Measurements from ENCODE around the gene ZNF318.
"Not testable (repeated sequence)": the region's sequence is repeated elsewhere in the genome, so short reads cannot be mapped to it uniquely, and the experiment has no call there.

ZNF318 gene

DNA sequence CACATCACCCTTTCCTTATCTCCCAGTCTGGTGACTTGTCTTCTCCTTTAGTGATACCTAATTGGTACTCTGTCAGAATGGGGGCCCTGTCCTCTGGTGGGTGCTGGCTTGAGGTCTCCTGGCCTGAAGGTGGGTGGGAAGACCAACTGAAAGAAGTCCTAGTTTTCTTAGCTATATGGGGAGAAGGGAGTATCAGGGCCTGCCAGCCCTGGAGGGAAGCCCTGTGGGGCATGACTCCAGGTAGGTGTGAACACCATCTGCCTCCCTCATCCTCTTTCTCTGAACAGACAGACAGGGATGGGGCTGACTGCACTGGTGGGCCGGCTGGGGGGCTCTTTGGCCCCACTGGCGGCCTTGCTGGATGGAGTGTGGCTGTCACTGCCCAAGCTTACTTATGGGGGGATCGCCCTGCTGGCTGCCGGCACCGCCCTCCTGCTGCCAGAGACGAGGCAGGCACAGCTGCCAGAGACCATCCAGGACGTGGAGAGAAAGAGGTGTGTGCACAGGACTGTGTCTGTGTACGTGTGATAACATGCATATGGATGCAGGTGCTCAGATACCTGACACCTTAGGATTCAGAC lies 65.6 kb downstream of the ZNF318 start:
- in situ Hi-C loops (cut with MboI; ENCODE audit: low sequenced_read_pairs) = no loop called here

DNA sequence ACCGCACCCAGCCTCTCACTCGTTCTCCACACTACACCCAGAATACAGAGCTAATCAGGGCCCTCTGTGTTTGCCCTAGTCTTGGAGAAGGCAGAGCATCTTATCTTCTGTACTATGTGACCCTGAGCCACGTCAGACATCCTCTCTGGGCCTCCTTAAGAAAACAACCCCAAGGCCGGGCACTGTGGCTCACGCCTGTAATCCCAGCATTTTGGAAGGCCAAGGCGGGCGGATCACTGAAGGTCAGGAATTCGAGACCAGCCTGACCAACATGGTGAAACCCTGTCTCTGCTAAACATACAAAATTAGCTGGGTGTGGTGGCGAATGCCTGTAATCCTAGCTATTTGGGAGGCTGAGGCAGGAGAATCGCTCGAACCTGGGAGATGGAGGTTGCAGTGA lies 66.4 kb downstream of the ZNF318 start:
- in situ Hi-C loops (cut with MboI; ENCODE audit: low sequenced_read_pairs) = not testable (repeated sequence)

DNA sequence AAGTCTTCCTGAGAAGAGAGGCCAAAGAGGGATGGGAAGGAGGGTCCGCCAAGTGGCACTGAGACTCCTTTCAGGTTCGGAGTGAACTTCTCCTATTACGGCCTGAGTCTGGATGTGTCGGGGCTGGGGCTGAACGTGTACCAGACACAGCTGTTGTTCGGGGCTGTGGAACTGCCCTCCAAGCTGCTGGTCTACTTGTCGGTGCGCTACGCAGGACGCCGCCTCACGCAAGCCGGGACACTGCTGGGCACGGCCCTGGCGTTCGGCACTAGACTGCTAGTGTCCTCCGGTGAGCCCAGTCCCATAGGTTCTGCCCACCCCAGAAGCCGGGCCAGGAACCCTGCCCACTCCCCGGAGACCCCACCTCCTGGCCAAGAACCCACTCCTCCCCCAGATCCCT lies 67.3 kb downstream of the ZNF318 start:
- in situ Hi-C loops (cut with MboI; ENCODE audit: low sequenced_read_pairs) = no loop called here

DNA sequence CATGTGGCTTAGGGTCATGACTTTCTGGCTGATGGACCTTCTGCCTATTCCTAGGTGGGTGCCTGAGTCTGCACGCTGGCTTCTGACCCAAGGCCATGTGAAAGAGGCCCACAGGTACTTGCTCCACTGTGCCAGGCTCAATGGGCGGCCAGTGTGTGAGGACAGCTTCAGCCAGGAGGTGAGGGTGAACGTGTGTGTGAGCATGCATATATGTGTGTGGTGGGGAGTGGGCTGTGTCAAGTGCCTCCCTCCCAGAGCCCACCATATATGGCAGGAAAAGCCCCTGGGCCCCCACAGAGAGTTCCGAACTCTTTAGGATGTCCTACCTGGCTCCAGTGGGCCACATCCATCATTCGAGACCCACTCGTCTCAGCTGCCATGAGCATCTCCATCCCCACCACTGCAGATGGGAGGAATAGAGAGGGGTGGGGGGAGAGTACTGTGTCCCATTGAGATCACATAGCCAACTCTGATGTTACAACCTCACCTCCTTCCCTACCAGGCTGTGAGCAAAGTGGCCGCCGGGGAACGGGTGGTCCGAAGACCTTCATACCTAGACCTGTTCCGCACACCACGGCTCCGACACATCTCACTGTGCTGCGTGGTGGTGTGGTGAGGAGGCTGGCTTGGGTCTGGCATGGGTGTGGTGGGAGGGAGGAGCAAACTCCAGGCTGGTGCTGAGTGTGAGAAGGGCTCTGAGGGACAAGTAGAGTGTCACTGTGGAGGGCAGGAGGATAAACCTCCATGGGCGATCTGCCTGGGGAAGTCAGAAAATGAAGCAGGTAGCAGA lies 68.2 kb downstream of the ZNF318 start:
- in situ Hi-C loops (cut with MboI; ENCODE audit: low sequenced_read_pairs) = no loop called here

DNA sequence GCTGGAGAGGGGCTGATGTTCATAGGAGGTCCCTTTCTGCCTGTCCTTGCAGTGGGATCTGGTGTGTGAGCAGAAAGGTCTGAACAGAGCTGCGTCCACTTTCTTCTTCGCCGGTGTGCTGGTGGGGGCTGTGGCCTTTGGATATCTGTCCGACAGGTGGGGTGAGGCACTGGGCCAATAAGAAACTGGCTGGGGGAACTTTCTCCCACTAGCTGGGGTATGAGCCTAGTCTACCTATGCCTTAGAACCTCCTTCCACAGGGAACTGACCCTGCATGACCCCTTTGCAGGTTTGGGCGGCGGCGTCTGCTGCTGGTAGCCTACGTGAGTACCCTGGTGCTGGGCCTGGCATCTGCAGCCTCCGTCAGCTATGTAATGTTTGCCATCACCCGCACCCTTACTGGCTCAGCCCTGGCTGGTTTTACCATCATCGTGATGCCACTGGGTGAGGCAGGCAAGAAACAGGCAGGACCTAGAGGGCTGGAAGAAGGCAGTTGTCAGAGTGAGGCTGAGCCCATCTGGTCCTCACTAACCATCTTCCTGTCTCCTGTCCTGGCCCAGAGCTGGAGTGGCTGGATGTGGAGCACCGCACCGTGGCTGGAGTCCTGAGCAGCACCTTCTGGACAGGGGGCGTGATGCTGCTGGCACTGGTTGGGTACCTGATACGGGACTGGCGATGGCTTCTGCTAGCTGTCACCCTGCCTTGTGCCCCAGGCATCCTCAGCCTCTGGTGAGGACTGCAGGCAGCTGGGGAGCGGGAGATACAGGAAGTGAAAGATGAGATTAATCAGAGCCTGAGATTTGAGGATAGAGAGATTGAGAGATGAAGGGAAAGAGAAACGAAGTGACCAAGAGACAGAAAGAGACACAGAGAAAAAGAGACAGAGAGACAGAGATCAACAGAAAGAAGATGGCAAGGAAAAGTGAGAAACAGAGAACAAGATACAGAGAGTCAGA lies 69.8 kb downstream of the ZNF318 start:
- in situ Hi-C loops (cut with MboI; ENCODE audit: low sequenced_read_pairs) = no loop called here

DNA sequence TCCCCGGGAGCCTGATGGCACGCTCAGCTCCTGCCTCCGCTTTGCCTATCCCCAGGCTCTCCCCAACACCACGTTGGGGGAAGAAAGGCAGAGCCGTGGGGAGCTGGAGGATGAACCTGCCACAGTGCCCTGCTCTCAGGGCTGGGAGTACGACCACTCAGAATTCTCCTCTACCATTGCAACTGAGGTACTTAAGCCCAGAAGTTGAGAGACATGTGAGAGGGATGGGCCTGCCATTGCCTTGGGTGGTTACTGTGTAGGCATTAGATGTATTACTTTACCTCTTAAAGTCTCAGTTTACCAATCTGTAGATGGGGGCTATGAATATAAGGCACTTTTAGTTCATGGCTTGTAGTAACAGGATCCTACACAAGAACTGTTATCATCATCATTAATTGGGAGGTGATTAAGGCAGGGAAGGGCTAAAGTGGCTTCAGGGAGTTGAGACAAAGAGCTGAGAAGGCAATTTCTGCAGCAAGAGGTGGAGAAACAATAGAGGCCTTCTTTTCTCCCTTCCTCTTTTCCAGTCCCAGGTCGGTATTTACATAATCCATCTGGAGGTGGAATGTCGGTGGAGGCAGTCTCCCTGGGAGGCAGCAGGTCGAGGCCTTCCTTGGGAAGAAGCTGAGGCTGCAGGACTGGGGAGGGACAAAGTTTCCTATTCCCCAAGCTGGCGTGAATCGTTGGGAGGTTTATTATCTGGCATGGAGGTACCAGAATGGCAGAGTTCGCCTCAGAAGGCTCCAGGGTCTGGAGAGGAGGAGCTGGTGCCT lies 70.7 kb downstream of the ZNF318 start:
- in situ Hi-C loops (cut with MboI; ENCODE audit: low sequenced_read_pairs) = no loop called here

DNA sequence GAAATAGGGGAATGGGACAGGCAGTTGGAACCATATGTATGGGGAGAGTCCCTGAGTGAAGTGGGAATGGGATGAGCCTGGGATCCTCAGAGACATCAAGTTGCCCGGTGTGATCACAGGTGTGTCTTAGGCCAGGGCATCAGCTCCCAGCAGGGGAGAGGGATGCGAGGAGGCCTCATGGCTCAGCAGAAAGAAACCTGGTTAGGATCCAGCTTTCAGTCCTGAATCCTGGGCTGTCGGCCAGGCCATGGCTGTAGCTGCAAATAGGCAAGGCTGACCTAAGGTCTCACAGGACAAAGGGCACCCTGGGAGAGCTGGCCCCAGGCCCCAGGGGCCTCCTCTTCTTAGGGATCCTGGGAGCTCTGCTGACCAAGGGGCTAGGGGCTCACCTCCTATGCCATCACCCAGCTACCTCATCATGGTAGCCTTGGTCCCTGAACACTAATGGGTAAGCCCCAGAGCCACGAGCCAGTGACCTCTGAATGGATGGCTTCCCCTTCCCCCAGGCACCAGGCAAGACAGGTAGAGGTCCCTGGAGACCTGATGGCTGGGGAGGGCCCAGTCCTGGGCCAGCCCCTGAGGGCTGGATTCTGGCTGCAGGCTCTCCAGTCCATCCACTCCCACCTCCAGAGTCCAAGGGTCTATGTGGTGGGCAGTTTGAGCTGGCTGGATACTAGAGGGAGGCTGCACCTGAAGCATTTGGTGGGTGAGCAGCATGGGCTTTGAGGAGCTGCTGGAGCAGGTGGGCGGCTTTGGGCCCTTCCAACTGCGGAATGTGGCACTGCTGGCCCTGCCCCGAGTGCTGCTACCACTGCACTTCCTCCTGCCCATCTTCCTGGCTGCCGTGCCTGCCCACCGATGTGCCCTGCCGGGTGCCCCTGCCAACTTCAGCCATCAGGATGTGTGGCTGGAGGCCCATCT lies 71.5 kb downstream of the ZNF318 start, which contains the start of gene SLC22A7:
TSS of gene SLC22A7 (plus strand) at position 617 of the 921 bp plus-strand sequence. CDS start at position 716, 99 bp downstream.
- in situ Hi-C loops (cut with MboI; ENCODE audit: low sequenced_read_pairs) = no loop called here

DNA sequence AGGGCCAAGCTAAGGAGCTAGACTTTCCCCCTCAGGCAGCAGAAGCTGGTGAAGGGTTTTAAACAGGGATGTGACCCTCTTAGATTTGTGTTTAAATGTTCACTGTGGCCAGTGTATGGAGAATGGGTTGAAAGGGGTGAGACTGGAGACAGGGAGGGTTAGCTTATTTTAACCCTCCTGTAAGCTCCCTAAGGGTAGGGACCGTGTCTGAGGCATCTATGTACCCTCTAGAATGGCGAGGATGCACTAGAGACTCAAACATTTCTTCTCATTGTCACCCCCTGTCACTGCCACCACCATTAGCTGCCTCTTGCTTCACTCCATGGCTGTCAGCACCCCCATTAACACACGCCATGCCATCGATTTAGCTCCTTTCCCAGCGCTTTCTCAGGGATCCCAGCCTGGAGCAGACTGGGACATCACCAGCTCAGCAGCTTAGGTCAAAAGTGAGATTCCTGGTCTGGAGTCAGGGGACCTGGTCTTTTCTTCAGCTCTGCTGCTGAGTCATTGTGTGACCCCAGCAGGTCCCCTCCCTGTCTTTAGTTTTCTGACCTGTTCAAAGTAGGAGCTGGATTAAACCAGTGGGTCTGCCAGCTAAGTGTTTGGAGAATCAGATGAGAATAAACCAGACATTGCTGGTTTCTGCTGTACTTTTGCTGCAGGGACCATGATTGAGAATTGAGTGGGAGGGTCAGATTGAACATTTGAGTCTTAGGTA lies 72.5 kb downstream of the ZNF318 start:
- in situ Hi-C loops (cut with MboI; ENCODE audit: low sequenced_read_pairs) = no loop called here

DNA sequence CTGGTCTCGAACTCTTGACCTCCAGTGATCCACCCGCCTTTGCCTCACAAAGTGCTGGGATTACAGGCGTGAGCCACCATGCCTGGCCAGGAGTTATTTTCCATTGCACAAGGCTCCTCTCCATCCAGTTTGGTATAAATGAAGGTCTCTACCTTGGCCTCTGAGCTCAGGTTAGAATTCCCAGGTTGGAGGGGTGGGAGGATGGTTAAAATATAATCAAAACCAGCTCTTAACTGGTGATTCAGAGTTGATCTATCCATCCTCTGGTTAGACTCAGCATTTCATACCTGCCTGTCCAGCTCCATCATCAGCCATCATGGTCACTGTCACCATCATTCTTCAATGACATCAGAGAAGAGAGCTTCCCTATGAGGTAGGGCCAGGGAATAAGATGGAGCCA lies 74.0 kb downstream of the ZNF318 start:
- in situ Hi-C loops (cut with MboI; ENCODE audit: low sequenced_read_pairs) = no loop called here

DNA sequence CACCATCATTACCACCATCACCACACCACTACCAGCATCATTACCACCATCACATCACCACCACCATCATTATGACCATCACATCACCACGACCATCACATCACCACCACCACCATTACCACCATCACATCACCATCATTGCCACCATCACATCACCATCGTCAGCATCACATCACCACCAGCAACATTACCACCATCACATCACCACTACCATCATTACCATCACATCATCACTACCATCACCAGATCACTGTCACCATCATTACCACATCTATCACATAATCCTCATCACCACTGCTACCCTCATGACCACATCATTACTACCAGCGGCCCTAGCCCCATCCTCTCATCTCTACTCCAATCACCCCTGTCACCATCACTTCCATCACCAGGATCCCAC lies 74.9 kb downstream of the ZNF318 start:
- in situ Hi-C loops (cut with MboI; ENCODE audit: low sequenced_read_pairs) = no loop called here

DNA sequence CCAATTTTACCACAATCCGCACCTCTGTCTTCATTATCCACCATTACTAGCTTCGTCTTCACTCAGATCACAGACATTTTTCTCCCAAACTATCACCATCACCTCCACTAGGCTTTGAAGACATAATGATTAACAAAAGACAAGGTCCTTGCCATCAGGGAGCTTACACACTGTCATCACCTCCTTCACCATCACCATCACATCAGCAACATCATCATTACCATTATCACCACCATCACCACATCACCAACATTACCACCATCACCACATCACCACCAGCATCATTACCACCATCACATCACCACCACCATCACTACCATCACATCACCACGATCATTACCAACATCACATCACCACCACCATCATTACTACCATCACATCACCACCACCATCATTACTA lies 75.7 kb downstream of the ZNF318 start:
- in situ Hi-C loops (cut with MboI; ENCODE audit: low sequenced_read_pairs) = no loop called here

DNA sequence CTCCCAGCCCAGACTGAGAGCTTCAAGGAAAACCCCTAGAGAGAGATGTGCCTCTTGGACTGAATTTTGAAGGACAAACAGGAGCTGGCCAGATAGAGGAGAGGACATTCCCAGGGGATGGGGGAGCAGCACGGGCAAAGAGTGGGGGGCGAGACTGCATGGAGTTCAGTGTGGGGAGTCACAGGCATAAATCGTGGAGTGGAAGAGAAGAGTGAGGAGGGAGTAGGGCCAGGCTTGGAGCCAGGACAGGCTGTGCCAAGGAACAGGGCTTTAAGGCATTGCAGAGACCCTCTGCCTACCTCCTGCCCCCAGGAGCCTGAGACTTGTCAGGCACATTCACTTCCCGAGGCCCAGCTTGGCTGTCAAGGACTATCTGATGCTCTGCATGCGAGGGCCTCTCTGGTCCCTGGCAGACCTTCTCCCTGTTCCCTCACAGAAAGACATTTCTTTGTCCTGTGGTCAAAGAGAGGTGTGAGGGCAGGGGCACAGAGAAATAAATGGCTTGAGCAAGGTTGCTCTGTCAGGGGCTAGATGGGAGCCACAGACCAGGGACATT lies 76.6 kb downstream of the ZNF318 start:
- in situ Hi-C loops (cut with MboI; ENCODE audit: low sequenced_read_pairs) = no loop called here

DNA sequence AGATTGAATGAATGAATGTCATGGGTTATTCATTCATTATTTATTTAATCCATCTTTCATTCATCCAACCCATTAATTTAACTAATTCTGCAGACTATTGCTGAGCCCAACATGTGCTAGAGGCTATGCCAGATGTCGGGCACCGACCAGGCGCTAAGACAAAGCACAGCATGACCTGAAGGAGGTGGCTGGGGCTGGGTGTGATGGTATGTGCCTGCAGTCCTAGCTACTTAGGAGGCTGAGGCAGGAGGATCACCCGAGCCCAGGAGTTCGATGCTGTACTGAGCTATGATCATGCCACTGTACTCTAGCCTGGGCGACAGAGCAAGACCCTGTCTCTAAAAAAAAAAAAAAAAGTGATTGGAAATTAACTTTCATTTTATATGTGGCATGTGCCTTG lies 77.1 kb downstream of the ZNF318 start:
- in situ Hi-C loops (cut with MboI; ENCODE audit: low sequenced_read_pairs) = no loop called here

DNA sequence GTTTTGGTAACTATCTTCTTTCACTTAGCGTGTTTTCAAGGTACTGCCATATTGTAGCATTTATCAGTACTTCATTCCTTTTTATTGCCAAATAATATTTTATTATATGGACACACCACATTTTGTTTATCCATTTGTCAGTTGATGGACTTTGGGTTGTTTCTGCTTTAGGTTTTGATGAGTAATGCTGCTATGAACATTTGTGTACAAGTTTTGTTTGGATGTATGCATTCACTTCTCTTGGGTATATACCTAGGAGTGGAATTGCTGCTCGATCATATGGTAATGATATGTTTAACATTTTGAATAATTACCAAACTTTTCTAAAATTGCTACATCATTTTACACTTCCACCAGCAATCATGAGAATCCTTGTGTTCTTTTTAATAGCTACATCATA lies 77.7 kb downstream of the ZNF318 start:
- in situ Hi-C loops (cut with MboI; ENCODE audit: low sequenced_read_pairs) = no loop called here

DNA sequence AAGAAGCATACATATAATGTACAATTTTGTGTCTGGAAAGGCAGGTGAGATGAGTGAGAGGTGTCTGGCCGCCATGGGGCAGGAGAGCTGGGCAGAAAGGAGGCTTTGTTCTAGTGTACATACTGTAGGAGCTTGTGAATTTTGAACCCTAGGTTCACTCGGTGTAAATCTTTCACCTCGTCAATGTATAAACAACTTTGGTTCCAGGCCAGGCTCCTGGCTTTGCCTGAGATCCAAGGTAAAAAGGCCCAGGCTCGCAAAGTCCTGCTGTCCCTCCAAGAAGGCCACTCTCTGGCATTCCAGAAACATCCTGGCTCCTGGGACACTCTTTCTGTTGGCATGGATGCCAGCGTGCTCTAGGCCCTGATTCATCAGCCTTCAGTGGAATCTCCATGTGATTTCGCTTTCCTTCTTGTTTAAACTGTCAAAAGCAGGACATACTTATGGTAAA lies 78.5 kb downstream of the ZNF318 start:
- in situ Hi-C loops (cut with MboI; ENCODE audit: low sequenced_read_pairs) = no loop called here

DNA sequence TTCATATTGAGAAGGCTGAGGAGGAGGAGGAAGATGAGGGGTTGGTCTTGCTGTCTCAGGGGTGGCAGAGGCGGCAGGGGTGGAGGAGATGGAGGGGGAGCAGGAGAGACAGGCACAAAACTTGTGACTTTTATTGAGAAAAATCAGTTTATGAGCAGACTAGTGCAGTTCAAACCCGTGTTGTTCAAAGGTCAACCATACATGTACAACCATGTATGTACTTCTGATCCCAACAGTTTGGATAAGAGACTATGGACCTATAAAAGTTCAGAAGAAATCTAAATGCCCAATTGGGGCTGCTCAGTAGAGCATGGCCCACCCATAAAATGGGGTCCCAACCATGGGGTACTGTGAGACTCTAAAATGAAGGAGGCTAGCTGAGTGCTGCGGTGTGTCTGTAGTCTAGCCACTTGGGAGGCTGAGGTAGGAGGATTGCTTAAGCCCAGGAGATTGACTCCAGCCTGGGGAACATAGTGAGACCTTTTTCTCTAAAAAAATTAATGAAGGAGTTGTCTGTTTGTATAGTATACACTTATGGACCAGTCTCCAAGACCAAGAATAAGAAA lies 79.0 kb downstream of the ZNF318 start:
- in situ Hi-C loops (cut with MboI; ENCODE audit: low sequenced_read_pairs) = no loop called here

DNA sequence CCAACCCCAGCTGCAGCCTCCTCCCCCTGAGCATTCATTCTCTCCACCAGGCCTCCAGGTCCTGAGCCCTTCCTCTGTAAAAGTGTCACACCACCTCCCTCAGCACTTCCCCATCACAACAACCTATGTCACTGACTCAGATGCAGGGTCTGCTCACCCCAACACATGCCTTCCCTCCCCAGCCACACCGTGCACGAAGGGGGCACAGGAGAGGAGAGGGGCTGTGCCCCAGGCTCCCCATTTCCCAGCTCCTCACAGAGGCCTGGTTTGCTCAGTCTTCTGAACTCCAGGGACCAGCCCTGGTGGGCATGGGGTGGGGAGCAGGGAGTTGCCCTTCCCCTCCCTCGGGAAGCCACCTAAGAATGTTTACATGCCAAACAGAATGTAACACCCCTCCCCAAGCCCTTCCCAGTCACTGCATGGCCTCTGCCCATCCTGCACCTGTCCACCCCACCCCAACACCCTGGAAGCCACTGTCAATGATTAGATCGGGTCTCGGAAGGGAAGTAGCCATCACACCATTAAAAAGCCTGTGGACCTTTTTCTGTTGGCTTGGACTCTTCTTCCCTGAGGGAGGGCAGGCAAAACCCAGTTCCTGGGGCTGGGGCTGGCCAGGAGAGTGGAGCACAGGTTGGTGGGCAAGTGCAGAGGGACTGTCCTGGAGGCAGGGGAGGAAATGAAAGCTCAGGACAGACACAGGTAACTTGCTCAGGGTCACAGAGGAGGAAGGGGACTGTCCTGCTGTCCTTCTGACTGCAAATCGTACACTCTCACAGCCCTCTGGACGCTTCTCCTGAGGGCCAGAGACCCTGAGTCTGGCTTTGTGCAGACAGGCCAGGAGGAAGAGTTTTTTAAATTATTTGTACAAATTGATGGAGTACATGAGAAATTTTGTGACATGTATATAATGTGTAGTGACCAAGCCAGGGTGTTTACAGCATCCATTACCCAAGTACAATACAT lies 81.4 kb downstream of the ZNF318 start:
- in situ Hi-C loops (cut with MboI; ENCODE audit: low sequenced_read_pairs) = no loop called here
